BLaER1 (cell line): ENCODE results near the gene NHLRC2.

Experiments
- H3K27ac ChIP-seq: shearing (Covaris generic); formaldehyde crosslinking; 2 replicates; pipeline ENCODE4 v1.8.1; 2022
- H3K27me3 ChIP-seq: shearing (Covaris generic); formaldehyde crosslinking; 2 replicates; pipeline ENCODE4 v1.8.1; 2022
- H3K36me3 ChIP-seq: shearing (Covaris generic); formaldehyde crosslinking; 2 replicates; pipeline ENCODE4 v1.8.1; 2022
- H3K4me1 ChIP-seq: shearing (Covaris generic); formaldehyde crosslinking; 2 replicates; pipeline ENCODE4 v1.8.1; 2022
- H3K4me2 ChIP-seq: shearing (Covaris generic); formaldehyde crosslinking; 2 replicates; pipeline ENCODE4 v1.8.1; 2022
- H3K4me3 ChIP-seq: shearing (Covaris generic); formaldehyde crosslinking; 2 replicates; pipeline ENCODE4 v1.8.1; 2022
- H3K9ac ChIP-seq: shearing (Covaris generic); formaldehyde crosslinking; 2 replicates; pipeline ENCODE4 v1.8.1; 2022
- H3K9me3 ChIP-seq: shearing (Covaris generic); formaldehyde crosslinking; 2 replicates; pipeline ENCODE4 v1.8.1; 2022
- H4K20me1 ChIP-seq: shearing (Covaris generic); formaldehyde crosslinking; 2 replicates; pipeline ENCODE4 v1.8.1; 2022
- Cebpa-rat ChIP-seq: shearing (Covaris generic); IDR thresholded peaks from 2 replicates; pipeline ENCODE4 v1.8.1; 2022

Gene NHLRC2

GRCh38 chr10:113857210-113857609, 2.7 kb downstream of the NHLRC2 start:
- Histone ChIP-seq H3K27ac (no peak overlapping the region), H3K36me3 (peaks cover 37% of the 10 kb centered on the region), H3K9me3 (peaks cover 9% of the 10 kb centered on the region), H3K9ac (no peak overlapping the region), H3K4me1 (peaks cover 36% of the 10 kb centered on the region), H3K27me3 (no peaks in the 10 kb centered on the region), H3K4me3 (no peak overlapping the region), H3K4me2 (peak overlapping the region; percentile 81), H4K20me1 (peaks cover 19% of the 10 kb centered on the region; the same call in 1 of the 2 replicates)
- no peak for TF ChIP-seq Cebpa-rat

GRCh38 chr10:113858541-113858940, 4.1 kb downstream of the NHLRC2 start:
- no peaks in the 10 kb centered on the region for H3K27me3 ChIP-seq
- no peak overlapping the region for H3K4me3 ChIP-seq
- peaks cover 30% of the 10 kb centered on the region for H3K4me1 ChIP-seq
- H3K9ac ChIP-seq: no peak overlapping the region
- peaks cover 9% of the 10 kb centered on the region for H3K9me3 ChIP-seq
- H3K4me2 ChIP-seq: no peak overlapping the region
- peaks cover 19% of the 10 kb centered on the region; the same call in 1 of the 2 replicates for H4K20me1 ChIP-seq
- H3K27ac ChIP-seq: no peak overlapping the region
- H3K36me3 ChIP-seq: peaks cover 46% of the 10 kb centered on the region
- TF ChIP-seq Cebpa-rat: no peak

GRCh38 chr10:113859261-113859660, 4.8 kb downstream of the NHLRC2 start:
- H3K27me3 ChIP-seq: no peaks in the 10 kb centered on the region
- peaks cover 19% of the 10 kb centered on the region; the same call in 1 of the 2 replicates for H4K20me1 ChIP-seq
- H3K9me3 ChIP-seq: peaks cover 9% of the 10 kb centered on the region
- peaks cover 27% of the 10 kb centered on the region for H3K4me1 ChIP-seq
- H3K4me2 ChIP-seq: no peak overlapping the region
- peaks cover 52% of the 10 kb centered on the region for H3K36me3 ChIP-seq
- H3K27ac ChIP-seq: no peak overlapping the region
- H3K4me3 ChIP-seq: no peak overlapping the region
- TF ChIP-seq Cebpa-rat: no peak
- H3K9ac ChIP-seq: no peak overlapping the region

- TF ChIP-seq Cebpa-rat: no peak
- H3K9ac ChIP-seq: no peak overlapping the region
- peaks cover 6% of the 10 kb centered on the region for H3K9me3 ChIP-seq
- no peak overlapping the region for H3K4me2 ChIP-seq
- H3K27me3 ChIP-seq: no peaks in the 10 kb centered on the region
- H3K27ac ChIP-seq: no peak overlapping the region
- H3K36me3 ChIP-seq: peaks cover 66% of the 10 kb centered on the region
- no peaks in the 10 kb centered on the region for H3K4me1 ChIP-seq
- H3K4me3 ChIP-seq: no peak overlapping the region
- H4K20me1 ChIP-seq: peaks cover 17% of the 10 kb centered on the region
These were observed 11.4 kb downstream of the NHLRC2 start for GRCh38 chr10:113865901-113866300.

- Histone ChIP-seq H3K4me1 (no peaks in the 10 kb centered on the region), H3K36me3 (peaks cover 65% of the 10 kb centered on the region), H3K27me3 (no peaks in the 10 kb centered on the region), H4K20me1 (peaks cover 25% of the 10 kb centered on the region), H3K27ac (no peak overlapping the region), H3K9me3 (peaks cover 2% of the 10 kb centered on the region), H3K9ac (no peak overlapping the region), H3K4me3 (no peak overlapping the region), H3K4me2 (no peak overlapping the region)
- no peak for TF ChIP-seq Cebpa-rat
These were observed 12.3 kb downstream of the NHLRC2 start for GRCh38 chr10:113866551-113867394.

- no peak for TF ChIP-seq Cebpa-rat
- no peak overlapping the region for H3K4me2 ChIP-seq
These were observed 13.4 kb downstream of the NHLRC2 start for GRCh38 chr10:113867904-113868303.

GRCh38 chr10:113869789-113870188, 15.3 kb downstream of the NHLRC2 start:
- H3K36me3 ChIP-seq: peaks cover 55% of the 10 kb centered on the region
- no peak overlapping the region for H3K4me3 ChIP-seq
- H3K9me3 ChIP-seq: peaks cover 16% of the 10 kb centered on the region
- TF ChIP-seq Cebpa-rat: no peak
- no peak overlapping the region for H3K4me2 ChIP-seq
- H3K4me1 ChIP-seq: no peaks in the 10 kb centered on the region
- peaks cover 33% of the 10 kb centered on the region for H4K20me1 ChIP-seq
- H3K27me3 ChIP-seq: no peaks in the 10 kb centered on the region
- no peak overlapping the region for H3K9ac ChIP-seq
- no peak overlapping the region for H3K27ac ChIP-seq

More at GRCh38 chr10:113867904-113868303, 13.4 kb downstream of the NHLRC2 start:
- Histone ChIP-seq H4K20me1 (peaks cover 26% of the 10 kb centered on the region), H3K4me1 (no peaks in the 10 kb centered on the region), H3K36me3 (peaks cover 63% of the 10 kb centered on the region), H3K9me3 (peaks cover 14% of the 10 kb centered on the region), H3K4me3 (no peak overlapping the region), H3K9ac (no peak overlapping the region), H3K27me3 (no peaks in the 10 kb centered on the region), H3K27ac (no peak overlapping the region)

- TF ChIP-seq Cebpa-rat: no peak
- H3K4me2 ChIP-seq: no peak overlapping the region
- H3K9me3 ChIP-seq: peaks cover 16% of the 10 kb centered on the region
- no peak overlapping the region for H3K4me3 ChIP-seq
- H3K36me3 ChIP-seq: peaks cover 52% of the 10 kb centered on the region
- no peaks in the 10 kb centered on the region for H3K27me3 ChIP-seq
- H3K9ac ChIP-seq: no peak overlapping the region
- H3K4me1 ChIP-seq: no peaks in the 10 kb centered on the region
- H4K20me1 ChIP-seq: peaks cover 34% of the 10 kb centered on the region; the same call in 1 of the 2 replicates
- no peak overlapping the region for H3K27ac ChIP-seq
These were observed 17.9 kb downstream of the NHLRC2 start for GRCh38 chr10:113872139-113873030.

- H3K4me1 ChIP-seq: peaks cover 17% of the 10 kb centered on the region
- H4K20me1 ChIP-seq: peaks cover 25% of the 10 kb centered on the region; the same call in 1 of the 2 replicates
- H3K4me3 ChIP-seq: no peak overlapping the region
- H3K9ac ChIP-seq: no peak overlapping the region
- peaks cover 42% of the 10 kb centered on the region for H3K36me3 ChIP-seq
- H3K27ac ChIP-seq: no peak overlapping the region
- no peaks in the 10 kb centered on the region for H3K27me3 ChIP-seq
- TF ChIP-seq Cebpa-rat: no peak
- H3K9me3 ChIP-seq: peaks cover 16% of the 10 kb centered on the region
- no peak overlapping the region for H3K4me2 ChIP-seq
These were observed 20.8 kb downstream of the NHLRC2 start for GRCh38 chr10:113875212-113875611.

GRCh38 chr10:113876461-113876860, 22.0 kb downstream of the NHLRC2 start:
- TF ChIP-seq Cebpa-rat: no peak
- Histone ChIP-seq H3K4me2 (no peak overlapping the region), H3K4me3 (no peak overlapping the region), H3K4me1 (peaks cover 17% of the 10 kb centered on the region), H3K9ac (no peak overlapping the region), H4K20me1 (peaks cover 20% of the 10 kb centered on the region; the same call in 1 of the 2 replicates), H3K36me3 (peaks cover 40% of the 10 kb centered on the region), H3K27ac (no peak overlapping the region), H3K27me3 (no peaks in the 10 kb centered on the region), H3K9me3 (peaks cover 16% of the 10 kb centered on the region)
